ENCODE data around the gene CAMK1D. TPM values are rescaled to one million over a fixed set of nuclear protein-coding genes. Genes with fewer than 3 reads are reported as not detected.
A peak's percentile ranks its signal among the peaks of the same experiment; 100 is the strongest.

CAMK1D gene
- total and polyA plus RNA-seq, 5 donors: 15.2 to 44.1 (median 26.6) TPM

- WGBS: 53% methylated on average over 27 of the region's 27 CpGs
- no peaks in the 10 kb centered on the region for H3K9me3 ChIP-seq (ENCODE audit: control insufficient read depth, low read length)
- H3K4me3 ChIP-seq (ENCODE audit: low read length): no peak overlapping the region
- DNase-seq (peak; percentile 75 to 89 (median 88)), ATAC-seq (peak; percentile 87 to 95)
- H3K4me1 ChIP-seq (ENCODE audit: control insufficient read depth, insufficient read depth, low read length): peaks cover 2% of the 10 kb centered on the region
- H3K27me3 ChIP-seq (ENCODE audit: control insufficient read depth, insufficient read depth): no peaks in the 10 kb centered on the region
- intact Hi-C loops (cut with DNase I): no loop called here
- peak overlapping the region; percentile 75 for H3K27ac ChIP-seq (ENCODE audit: low read length)
Observed at GRCh38 chr10:12605580-12606405, 256.4 kb downstream of the CAMK1D start.

GRCh38 chr10:12606461-12606860, 257.1 kb downstream of the CAMK1D start:
- peaks cover 2% of the 10 kb centered on the region for H3K4me1 ChIP-seq (ENCODE audit: control insufficient read depth, insufficient read depth, low read length)
- no peaks in the 10 kb centered on the region for H3K27me3 ChIP-seq (ENCODE audit: control insufficient read depth, insufficient read depth)
- DNase-seq (no peak), ATAC-seq (peak in 1 of 2 donors; percentile 3)
- intact Hi-C loops (cut with DNase I): no loop called here
- peak overlapping the region; percentile 75 for H3K27ac ChIP-seq (ENCODE audit: low read length)
- H3K4me3 ChIP-seq (ENCODE audit: low read length): no peak overlapping the region
- WGBS: 67% methylated on average over 12 of the region's 12 CpGs
- no peaks in the 10 kb centered on the region for H3K9me3 ChIP-seq (ENCODE audit: control insufficient read depth, low read length)

GRCh38 chr10:12608761-12609160, 259.4 kb downstream of the CAMK1D start:
- Histone ChIP-seq H3K4me1 (ENCODE audit: control insufficient read depth, insufficient read depth, low read length) (peaks cover 2% of the 10 kb centered on the region), H3K9me3 (ENCODE audit: control insufficient read depth, low read length) (no peaks in the 10 kb centered on the region), H3K27me3 (ENCODE audit: control insufficient read depth, insufficient read depth) (no peaks in the 10 kb centered on the region), H3K27ac (ENCODE audit: low read length) (no peak overlapping the region), H3K4me3 (ENCODE audit: low read length) (no peak overlapping the region)
- 48% methylated on average over 6 of the region's 6 CpGs for WGBS
- ATAC-seq (no peak), DNase-seq (no peak)
- intact Hi-C loops (cut with DNase I): no loop called here

GRCh38 chr10:12609435-12609834, 260.1 kb downstream of the CAMK1D start:
- ATAC-seq (no peak), DNase-seq (no peak)
- Histone ChIP-seq H3K9me3 (ENCODE audit: control insufficient read depth, low read length) (no peaks in the 10 kb centered on the region), H3K27ac (ENCODE audit: low read length) (no peak overlapping the region), H3K4me3 (ENCODE audit: low read length) (no peak overlapping the region), H3K4me1 (ENCODE audit: control insufficient read depth, insufficient read depth, low read length) (peaks cover 2% of the 10 kb centered on the region), H3K27me3 (ENCODE audit: control insufficient read depth, insufficient read depth) (no peaks in the 10 kb centered on the region)
- intact Hi-C loops (cut with DNase I): no loop called here
- WGBS: 89% methylated on average over 7 of the region's 7 CpGs

- Histone ChIP-seq H3K27ac (ENCODE audit: low read length) (no peak overlapping the region), H3K27me3 (ENCODE audit: control insufficient read depth, insufficient read depth) (no peaks in the 10 kb centered on the region), H3K9me3 (ENCODE audit: control insufficient read depth, low read length) (no peaks in the 10 kb centered on the region), H3K4me3 (ENCODE audit: low read length) (no peak overlapping the region), H3K4me1 (ENCODE audit: control insufficient read depth, insufficient read depth, low read length) (no peaks in the 10 kb centered on the region)
- WGBS: 89% methylated on average over 5 of the region's 5 CpGs
- DNase-seq (no peak), ATAC-seq (no peak)
- intact Hi-C loops (cut with DNase I): no loop called here
Observed at GRCh38 chr10:12613136-12613535, 263.8 kb downstream of the CAMK1D start.

GRCh38 chr10:12614177-12614995, 265.0 kb downstream of the CAMK1D start:
- intact Hi-C loops (cut with DNase I): no loop called here
- 81% methylated on average over 9 of the region's 9 CpGs for WGBS
- H3K4me1 ChIP-seq (ENCODE audit: control insufficient read depth, insufficient read depth, low read length): no peaks in the 10 kb centered on the region
- DNase-seq (no peak), ATAC-seq (peak; percentile 35 to 59)
- H3K9me3 ChIP-seq (ENCODE audit: control insufficient read depth, low read length): no peaks in the 10 kb centered on the region
- H3K4me3 ChIP-seq (ENCODE audit: low read length): no peak overlapping the region
- H3K27me3 ChIP-seq (ENCODE audit: control insufficient read depth, insufficient read depth): no peaks in the 10 kb centered on the region
- no peak overlapping the region for H3K27ac ChIP-seq (ENCODE audit: low read length)

GRCh38 chr10:12615296-12616220, 266.2 kb downstream of the CAMK1D start:
- H3K9me3 ChIP-seq (ENCODE audit: control insufficient read depth, low read length): no peaks in the 10 kb centered on the region
- intact Hi-C loops (cut with DNase I): no loop called here
- no peak for DNase-seq
- H3K27me3 ChIP-seq (ENCODE audit: control insufficient read depth, insufficient read depth): no peaks in the 10 kb centered on the region
- H3K4me3 ChIP-seq (ENCODE audit: low read length): no peak overlapping the region
- H3K27ac ChIP-seq (ENCODE audit: low read length): no peak overlapping the region
- no peak for ATAC-seq
- 97% methylated on average over 17 of the region's 17 CpGs for WGBS
- H3K4me1 ChIP-seq (ENCODE audit: control insufficient read depth, insufficient read depth, low read length): no peaks in the 10 kb centered on the region

- intact Hi-C loops (cut with DNase I): no loop called here
- H3K4me3 ChIP-seq (ENCODE audit: low read length): no peak overlapping the region
- no peaks in the 10 kb centered on the region for H3K27me3 ChIP-seq (ENCODE audit: control insufficient read depth, insufficient read depth)
- no peak for ATAC-seq
- H3K9me3 ChIP-seq (ENCODE audit: control insufficient read depth, low read length): no peaks in the 10 kb centered on the region
- H3K4me1 ChIP-seq (ENCODE audit: control insufficient read depth, insufficient read depth, low read length): no peaks in the 10 kb centered on the region
- H3K27ac ChIP-seq (ENCODE audit: low read length): no peak overlapping the region
- DNase-seq: no peak
- 74% methylated on average over 15 of the region's 15 CpGs for WGBS
Observed at GRCh38 chr10:12617191-12618175, 268.1 kb downstream of the CAMK1D start.

- intact Hi-C loops (cut with DNase I): no loop called here
- Histone ChIP-seq H3K4me1 (ENCODE audit: control insufficient read depth, insufficient read depth, low read length) (no peaks in the 10 kb centered on the region), H3K9me3 (ENCODE audit: control insufficient read depth, low read length) (no peaks in the 10 kb centered on the region), H3K4me3 (ENCODE audit: low read length) (no peak overlapping the region), H3K27ac (ENCODE audit: low read length) (no peak overlapping the region), H3K27me3 (ENCODE audit: control insufficient read depth, insufficient read depth) (no peaks in the 10 kb centered on the region)
- 98% methylated on average over 5 of the region's 5 CpGs for WGBS
- no peak for DNase-seq
- no peak for ATAC-seq
Observed at GRCh38 chr10:12622016-12622415, 272.7 kb downstream of the CAMK1D start.

GRCh38 chr10:12622691-12623090, 273.3 kb downstream of the CAMK1D start:
- Histone ChIP-seq H3K4me3 (ENCODE audit: low read length) (no peak overlapping the region), H3K9me3 (ENCODE audit: control insufficient read depth, low read length) (no peaks in the 10 kb centered on the region), H3K27me3 (ENCODE audit: control insufficient read depth, insufficient read depth) (no peaks in the 10 kb centered on the region), H3K4me1 (ENCODE audit: control insufficient read depth, insufficient read depth, low read length) (no peaks in the 10 kb centered on the region), H3K27ac (ENCODE audit: low read length) (no peak overlapping the region)
- intact Hi-C loops (cut with DNase I): no loop called here
- ATAC-seq (no peak), DNase-seq (no peak)
- WGBS: 85% methylated on average over 11 of the region's 11 CpGs
